CD8-positive, alpha-beta memory T cell (primary cell): ENCODE results near the gene VPS36. TPM values are rescaled to one million over a fixed set of nuclear protein-coding genes. Genes with fewer than 3 reads are reported as not detected.
A peak's percentile ranks its signal among the peaks of the same experiment; 100 is the strongest.

Experiments used
- CTCF ChIA-PET: fragments of 350-600 bp; sonication (Branson Sonifier 250); formaldehyde crosslinking; loops from one replicate; lab custom pipeline; 2021; ENCODE audit warnings: antibody characterized with exemption; lab: Charles Lee
- POLR2A ChIA-PET: fragments of 350-600 bp; sonication (Branson Sonifier 250); formaldehyde crosslinking; loops from one replicate; lab custom pipeline; 2021; ENCODE audit warnings: antibody characterized with exemption; lab: Charles Lee
- DNase-seq, 5 donors: peaks; one replicate each; pipeline versions ENCODE4 v3.0.0 to v3.0.0-alpha.2; 2020 to 2022; ENCODE audit warnings: mixed read lengths in 1 of 5
- H3K27ac ChIP-seq: one replicate; pipeline ENCODE4 v1.7.0; 2013; ENCODE audit warnings: low read depth, mild to moderate bottlenecking, low read length, moderate library complexity
- H3K27me3 ChIP-seq: 2 replicates; pipeline ENCODE4 v1.7.0; 2013; ENCODE audit warnings: low read length, mild to moderate bottlenecking; ENCODE audit not compliant: insufficient read depth, poor library complexity, severe bottlenecking
- H3K36me3 ChIP-seq: 2 replicates; pipeline ENCODE4 v1.7.0; 2013; ENCODE audit warnings: mild to moderate bottlenecking, low read length, moderate library complexity; ENCODE audit not compliant: insufficient read depth
- H3K4me1 ChIP-seq: 2 replicates; pipeline ENCODE4 v1.7.0; 2013; ENCODE audit warnings: mild to moderate bottlenecking, low read length, moderate library complexity; ENCODE audit not compliant: insufficient read depth
- H3K4me3 ChIP-seq: 2 replicates; pipeline ENCODE4 v1.7.0; 2013; ENCODE audit warnings: mild to moderate bottlenecking, low read length
- H3K9me3 ChIP-seq: 2 replicates; pipeline ENCODE4 v1.7.0; 2013; ENCODE audit warnings: mild to moderate bottlenecking, low read length
- H3K27ac Mint-ChIP-seq, 8 donors: one replicate each; pipeline ENCODE4 v1.8.0; 2020 to 2021; ENCODE audit warnings: mixed read lengths in 8 of 8, mild to moderate bottlenecking in 6 of 8, inconsistent platforms in 3 of 8, moderate library complexity in 3 of 8
- H3K27me3 Mint-ChIP-seq, 2 donors: one replicate each; pipeline ENCODE4 v1.8.0; 2020 to 2021; ENCODE audit warnings: mixed read lengths in 2 of 2, mild to moderate bottlenecking in 1 of 2, moderate library complexity in 1 of 2
- H3K36me3 Mint-ChIP-seq, 3 donors: one replicate each; pipeline ENCODE4 v1.8.0; 2020 to 2021; ENCODE audit warnings: mixed read lengths in 3 of 3, inconsistent platforms in 1 of 3, mild to moderate bottlenecking in 1 of 3
- H3K4me1 Mint-ChIP-seq, 3 donors: one replicate each; pipeline ENCODE4 v1.8.0; 2020 to 2021; ENCODE audit warnings: mixed read lengths in 3 of 3, inconsistent platforms in 1 of 3, mild to moderate bottlenecking in 1 of 3
- H3K4me3 Mint-ChIP-seq, 7 donors: one replicate each; pipeline ENCODE4 v1.8.0; 2020 to 2021; ENCODE audit warnings: mixed read lengths in 7 of 7, mild to moderate bottlenecking in 6 of 7, moderate library complexity in 4 of 7, inconsistent platforms in 2 of 7
- H3K9me3 Mint-ChIP-seq, 5 donors: one replicate each; pipeline ENCODE4 v1.8.0; 2020 to 2022; ENCODE audit warnings: mixed read lengths in 5 of 5, mild to moderate bottlenecking in 3 of 5, moderate library complexity in 2 of 5, inconsistent platforms in 1 of 5
- polyA plus RNA-seq: library from polyadenylated mRNA; unstranded; fragments of 300-500 nt; fragmentation: Illumina TruSeq; gene quantifications from one replicate; pipeline ENCODE4 v1.2.3, GENCODE V29; 2021
- total RNA-seq, 2 experiments: library from RNA; stranded (reverse); gene quantifications; one replicate each; pipeline ENCODE4 v1.2.3, GENCODE V29; 2021

The VPS36 gene
- total and polyA plus RNA-seq, 3 experiments from 2014 or later: 33.8 to 47.1 (median 34.9) TPM

GRCh38 chr13:52451135-52451804 is 836 bp upstream of the VPS36 start:
- Histone ChIP-seq H3K4me3 (no peak overlapping the region), H3K27ac (no peak overlapping the region), H3K4me1 (peaks cover 43% of the 10 kb centered on the region), H3K36me3 (no peaks in the 10 kb centered on the region), H3K9me3 (no peaks in the 10 kb centered on the region), H3K27me3 (no peaks in the 10 kb centered on the region)
- POLR2A ChIA-PET: interaction anchor here (1.3 kb wide), 1 partner anchor 201 kb away, joined by 3 read pairs; the partner anchor contains the start of gene SUGT1
- CTCF ChIA-PET: interaction anchor here (0.6 to 3.6 kb wide), 42 partner anchors 9 to 629 kb away, joined by 3 to 21 read pairs (median 5); partner anchors contain the start of genes ALG11, NEK3, SUGT1 and THSD1
- H3K9me3 Mint-ChIP-seq: no peaks in the 10 kb centered on the region
- H3K36me3 Mint-ChIP-seq: peaks cover 0 to 18% (median under 1%) of the 10 kb centered on the region in 3 donors
- peaks cover 0 to 1% of the 10 kb centered on the region in 2 donors for H3K27me3 Mint-ChIP-seq
- peaks cover 40 to 64% (median 54%) of the 10 kb centered on the region in 3 donors for H3K4me1 Mint-ChIP-seq
- peak overlapping the region; percentile 80 to 93 (median 84) for H3K4me3 Mint-ChIP-seq
- peak overlapping the region; percentile 67 to 86 (median 84) for H3K27ac Mint-ChIP-seq
- DNase-seq: no peak

- H3K4me3 ChIP-seq: no peak overlapping the region
Observed at GRCh38 chr13:52450793-52451116, 321 bp upstream of the VPS36 start.

GRCh38 chr13:52449331-52450011 is 963 bp downstream of the VPS36 start:
- POLR2A ChIA-PET: interaction anchor here (0.8 kb wide), 1 partner anchor 167 kb away, joined by 4 read pairs; no protein-coding TSS in a partner anchor
- Mint-ChIP-seq H3K4me1 (peaks cover 34 to 60% (median 50%) of the 10 kb centered on the region in 3 donors), H3K27ac (peak overlapping the region; percentile 84 to 98 (median 94)), H3K27me3 (no peaks in the 10 kb centered on the region), H3K4me3 (peak overlapping the region; percentile 88 to 98 (median 93)), H3K36me3 (peaks cover 0 to 16% (median 0%) of the 10 kb centered on the region in 3 donors), H3K9me3 (no peaks in the 10 kb centered on the region)
- DNase-seq: peak in 1 of 5 donors; percentile 3
- H3K36me3 ChIP-seq: no peaks in the 10 kb centered on the region
- peak overlapping the region; percentile 95 for H3K4me3 ChIP-seq
- H3K27me3 ChIP-seq: no peaks in the 10 kb centered on the region
- H3K9me3 ChIP-seq: no peaks in the 10 kb centered on the region
- H3K27ac ChIP-seq: peak overlapping the region; percentile 84
- CTCF ChIA-PET: interaction anchor here (0.6 to 3.6 kb wide), 22 partner anchors 8 to 289 kb away, joined by 3 to 21 read pairs (median 8); partner anchors contain the start of genes NEK3 and SUGT1
- peaks cover 36% of the 10 kb centered on the region for H3K4me1 ChIP-seq

More at GRCh38 chr13:52450793-52451116, 321 bp upstream of the VPS36 start:
- no peaks in the 10 kb centered on the region for H3K9me3 ChIP-seq
- H3K4me1 ChIP-seq: peaks cover 37% of the 10 kb centered on the region
- ChIA-PET POLR2A (interaction anchor here (1.3 kb wide), 1 partner anchor 202 kb away, joined by 3 read pairs; the partner anchor contains the start of gene SUGT1), CTCF (interaction anchor here (0.6 to 3.6 kb wide), 42 partner anchors 9 to 629 kb away, joined by 3 to 21 read pairs (median 5); partner anchors contain the start of genes ALG11, NEK3, SUGT1 and THSD1)
- H3K27me3 ChIP-seq: no peaks in the 10 kb centered on the region
- peaks cover 0 to 1% of the 10 kb centered on the region in 2 donors for H3K27me3 Mint-ChIP-seq
- no peaks in the 10 kb centered on the region for H3K9me3 Mint-ChIP-seq
- peaks cover 37 to 63% (median 50%) of the 10 kb centered on the region in 3 donors for H3K4me1 Mint-ChIP-seq
- peak overlapping the region; percentile 80 to 93 (median 84) for H3K4me3 Mint-ChIP-seq
- no peaks in the 10 kb centered on the region for H3K36me3 ChIP-seq
- H3K36me3 Mint-ChIP-seq: peaks cover 0 to 17% (median 0%) of the 10 kb centered on the region in 3 donors
- no peak overlapping the region for H3K27ac ChIP-seq
- peak overlapping the region; percentile 67 to 86 (median 84) for H3K27ac Mint-ChIP-seq
- no peak for DNase-seq

GRCh38 chr13:52447815-52448552 is 2.5 kb downstream of the VPS36 start:
- Histone ChIP-seq H3K27ac (no peak overlapping the region), H3K9me3 (no peaks in the 10 kb centered on the region), H3K4me1 (peaks cover 27% of the 10 kb centered on the region), H3K27me3 (no peaks in the 10 kb centered on the region), H3K4me3 (no peak overlapping the region), H3K36me3 (no peaks in the 10 kb centered on the region)
- H3K36me3 Mint-ChIP-seq: peaks cover 0 to 18% (median 1%) of the 10 kb centered on the region in 3 donors
- POLR2A ChIA-PET: no interaction called here
- H3K4me3 Mint-ChIP-seq: peak overlapping the region in 5 of 7 donors; percentile 23 to 98 (median 84)
- H3K27ac Mint-ChIP-seq: peak overlapping the region in 5 of 8 donors; percentile 30 to 84 (median 67)
- H3K4me1 Mint-ChIP-seq: peaks cover 35 to 57% (median 46%) of the 10 kb centered on the region in 3 donors
- no peaks in the 10 kb centered on the region for H3K27me3 Mint-ChIP-seq
- DNase-seq: no peak
- CTCF ChIA-PET: interaction anchor here (1.3 to 1.5 kb wide), 2 partner anchors 11 to 172 kb away, joined by 3 read pairs; no protein-coding TSS in a partner anchor
- H3K9me3 Mint-ChIP-seq: no peaks in the 10 kb centered on the region

- DNase-seq: no peak
- Histone ChIP-seq H3K4me3 (no peak overlapping the region), H3K4me1 (peaks cover 27% of the 10 kb centered on the region), H3K9me3 (no peaks in the 10 kb centered on the region), H3K27ac (no peak overlapping the region), H3K36me3 (no peaks in the 10 kb centered on the region), H3K27me3 (no peaks in the 10 kb centered on the region)
- Mint-ChIP-seq H3K27me3 (no peaks in the 10 kb centered on the region), H3K27ac (peak overlapping the region in 3 of 8 donors; percentile 30 to 84 (median 50)), H3K4me3 (peak overlapping the region in 2 of 7 donors; percentile 20 to 84), H3K4me1 (peaks cover 38 to 63% (median 52%) of the 10 kb centered on the region in 3 donors), H3K9me3 (no peaks in the 10 kb centered on the region), H3K36me3 (peaks cover 0 to 22% (median 1%) of the 10 kb centered on the region in 3 donors)
- ChIA-PET POLR2A (no interaction called here), CTCF (interaction anchor here (1.3 kb wide), 1 partner anchor 10 kb away, joined by 3 read pairs; no protein-coding TSS in a partner anchor)
Observed at GRCh38 chr13:52447354-52447753, 3.1 kb downstream of the VPS36 start.

- H3K27me3 ChIP-seq: no peaks in the 10 kb centered on the region
- H3K9me3 Mint-ChIP-seq: no peaks in the 10 kb centered on the region
- H3K36me3 Mint-ChIP-seq: peaks cover 0 to 31% (median 1%) of the 10 kb centered on the region in 3 donors
- no peak overlapping the region for H3K27ac Mint-ChIP-seq
- H3K27me3 Mint-ChIP-seq: no peaks in the 10 kb centered on the region
- DNase-seq: no peak
- no peak overlapping the region for H3K27ac ChIP-seq
- CTCF ChIA-PET: interaction anchor here (0.6 to 1.3 kb wide), 2 partner anchors 9 to 637 kb away, joined by 3 read pairs; no protein-coding TSS in a partner anchor
- H3K36me3 ChIP-seq: no peaks in the 10 kb centered on the region
- no peaks in the 10 kb centered on the region for H3K9me3 ChIP-seq
- no peak overlapping the region for H3K4me3 ChIP-seq
- POLR2A ChIA-PET: no interaction called here
- H3K4me1 ChIP-seq: peaks cover 27% of the 10 kb centered on the region
- peaks cover 38 to 60% (median 53%) of the 10 kb centered on the region in 3 donors for H3K4me1 Mint-ChIP-seq
- no peak overlapping the region for H3K4me3 Mint-ChIP-seq
Observed at GRCh38 chr13:52446265-52446664, 4.2 kb downstream of the VPS36 start.

GRCh38 chr13:52432456-52432855 is 18.0 kb downstream of the VPS36 start:
- DNase-seq: no peak
- Mint-ChIP-seq H3K4me1 (peaks cover 6 to 13% (median 9%) of the 10 kb centered on the region in 3 donors), H3K9me3 (no peaks in the 10 kb centered on the region), H3K36me3 (peaks cover 0 to 78% (median 17%) of the 10 kb centered on the region in 3 donors), H3K27ac (no peak overlapping the region), H3K27me3 (no peaks in the 10 kb centered on the region), H3K4me3 (no peak overlapping the region)
- Histone ChIP-seq H3K27me3 (no peaks in the 10 kb centered on the region), H3K4me1 (no peaks in the 10 kb centered on the region), H3K36me3 (peaks cover 7% of the 10 kb centered on the region), H3K27ac (no peak overlapping the region), H3K4me3 (no peak overlapping the region), H3K9me3 (no peaks in the 10 kb centered on the region)
- ChIA-PET CTCF (interaction anchor here (2.1 kb wide), 1 partner anchor 18 kb away, joined by 7 read pairs; the partner anchor contains the start of gene VPS36), POLR2A (no interaction called here)
